H1 (cell line): ENCODE measurements around the gene SLC39A11. TPM values are rescaled to one million over a fixed set of nuclear protein-coding genes. Genes with fewer than 3 reads are reported as not detected.
"Not testable (repeated sequence)": the region's sequence is repeated elsewhere in the genome, so short reads cannot be mapped to it uniquely, and the experiment has no call there.

Source experiments
- CTCF ChIA-PET: fragments of 300-600 bp; sonication (Branson Sonifier 250); formaldehyde crosslinking; loops from one replicate; lab custom pipeline; 2021; ENCODE audit not compliant: partially characterized antibody; lab: Charles Lee
- POLR2A ChIA-PET: fragments of 300-600 bp; sonication (Branson Sonifier 250); formaldehyde crosslinking; loops from one replicate; lab custom pipeline; 2021; ENCODE audit warnings: inconsistent platforms; ENCODE audit not compliant: partially characterized antibody; lab: Charles Lee
- DNase-seq, 2 experiments: peaks; one replicate each; pipeline versions ENCODE4 v3.0.0 to v3.0.0-alpha.2; 2010 to 2022; ENCODE audit warnings: low spot score in 2 of 2, low read depth in 1 of 2, mixed read lengths in 1 of 2
- FAIRE-seq: peaks from 2 replicates; lab custom pipeline; 2011; peaks lifted over from hg19 to GRCh38; lab: Jason Lieb, UNC
- H2AFZ ChIP-seq: 2 replicates; pipeline ENCODE4 v1.8.1; 2012; ENCODE audit warnings: low read length, inconsistent platforms
- H2AK5ac ChIP-seq: 2 replicates; pipeline ENCODE4 v1.6.1; 2013; ENCODE audit warnings: low read depth, low read length
- H2BK120ac ChIP-seq: replicated peaks from 2 replicates; pipeline ENCODE3; 2013; ENCODE audit warnings: low read depth, low read length, inconsistent platforms
- H2BK12ac ChIP-seq: 2 replicates; pipeline ENCODE4 v1.6.1; 2013; ENCODE audit warnings: low read depth, low read length
- H2BK15ac ChIP-seq: 2 replicates; pipeline ENCODE4 v1.6.1; 2013; ENCODE audit warnings: low read length
- H2BK20ac ChIP-seq: 2 replicates; pipeline ENCODE4 v1.6.1; 2013; ENCODE audit warnings: low read length
- H2BK5ac ChIP-seq: 2 replicates; pipeline ENCODE4 v1.6.1; 2013; ENCODE audit warnings: low read depth, low read length
- H3K14ac ChIP-seq: 2 replicates; pipeline ENCODE4 v1.6.1; 2013; ENCODE audit warnings: inconsistent platforms; ENCODE audit not compliant: insufficient read length
- H3K18ac ChIP-seq: 2 replicates; pipeline ENCODE4 v1.6.1; 2013; ENCODE audit warnings: low read length; ENCODE audit errors: extremely low read depth
- H3K23ac ChIP-seq: 2 replicates; pipeline ENCODE4 v1.6.1; 2013; ENCODE audit warnings: inconsistent platforms; ENCODE audit not compliant: insufficient read length
- H3K23me2 ChIP-seq: 2 replicates; pipeline ENCODE4 v1.6.1; 2013; ENCODE audit warnings: low read depth, low read length
- H3K27ac ChIP-seq: 2 replicates; pipeline ENCODE4 v1.6.1; 2011; ENCODE audit warnings: low read depth, low read length, inconsistent platforms
- H3K27me3 ChIP-seq, 4 experiments: replicated peaks in 1 of 4; 1 replicate in 1 of 4; 2 replicates in 3 of 4; pipeline versions ENCODE4 v1.6.1 to v1.8.1; 2011 to 2013; ENCODE audit warnings: low read length in 3 of 4, mild to moderate bottlenecking in 3 of 4, inconsistent platforms in 2 of 4, mixed read lengths in 2 of 4, moderate library complexity in 1 of 4; ENCODE audit not compliant: control insufficient read depth in 3 of 4, insufficient read depth in 3 of 4; ENCODE audit errors: extremely low read depth in 1 of 4
- H3K36me3 ChIP-seq, 4 experiments: 2 replicates each; pipeline versions ENCODE4 v1.6.1 to v1.8.1; 2011 to 2013; ENCODE audit warnings: mild to moderate bottlenecking in 4 of 4, low read length in 3 of 4, moderate library complexity in 2 of 4, control low read depth in 1 of 4, inconsistent platforms in 1 of 4; ENCODE audit not compliant: insufficient read depth in 4 of 4, control insufficient read depth in 2 of 4
- H3K4ac ChIP-seq: replicated peaks from 2 replicates; pipeline ENCODE3; 2013; ENCODE audit warnings: low read length, low read depth, mixed read lengths, inconsistent platforms; ENCODE audit not compliant: insufficient read length
- H3K4me1 ChIP-seq, 4 experiments: replicated peaks in 1 of 4; 1 replicate in 1 of 4; 2 replicates in 3 of 4; pipeline versions ENCODE4 v1.6.1 to v1.8.1; 2011 to 2013; ENCODE audit warnings: low read length in 3 of 4, inconsistent platforms in 2 of 4, mixed read lengths in 1 of 4; ENCODE audit not compliant: insufficient read depth in 4 of 4, control insufficient read depth in 3 of 4
- H3K4me2 ChIP-seq, 2 experiments: 2 replicates each; pipeline versions ENCODE4 v1.6.1 to v1.8.1; 2011 to 2013; ENCODE audit warnings: low read depth in 2 of 2, low read length in 2 of 2, control low read depth in 1 of 2, inconsistent platforms in 1 of 2, mild to moderate bottlenecking in 1 of 2; ENCODE audit not compliant: insufficient read depth in 1 of 2
- H3K4me3 ChIP-seq, 4 experiments: fragments of 200-600, 300-600 bp in 1 of 4; sonication (generic), shearing (Covaris generic), sonication (Bioruptor Twin) in 1 of 4; 2 replicates each; pipeline versions ENCODE4 v1.5.1 to v1.8.1; 2011 to 2016; ENCODE audit warnings: low read length in 4 of 4, low read depth in 3 of 4, control low read depth in 2 of 4, inconsistent platforms in 2 of 4, mild to moderate bottlenecking in 2 of 4, mixed read lengths in 1 of 4, moderate library complexity in 1 of 4; ENCODE audit not compliant: insufficient read depth in 2 of 4; ENCODE audit errors: extremely low read depth in 1 of 4
- H3K56ac ChIP-seq: replicated peaks from 2 replicates; pipeline ENCODE3; 2013; ENCODE audit warnings: low read depth, mild to moderate bottlenecking, mixed read lengths, low read length, inconsistent platforms; ENCODE audit not compliant: insufficient read length
- H3K79me1 ChIP-seq: 2 replicates; pipeline ENCODE4 v1.6.1; 2013; ENCODE audit warnings: low read depth, low read length, control low read depth
- H3K79me2 ChIP-seq, 2 experiments: 2 replicates each; pipeline versions ENCODE4 v1.6.1 to v1.8.1; 2012 to 2013; ENCODE audit warnings: low read length in 2 of 2, mild to moderate bottlenecking in 2 of 2, inconsistent platforms in 1 of 2; ENCODE audit not compliant: insufficient read depth in 2 of 2, control insufficient read depth in 1 of 2
- H3K9ac ChIP-seq, 4 experiments: replicated peaks in 1 of 4; 1 replicate in 1 of 4; 2 replicates in 3 of 4; pipeline versions ENCODE4 v1.6.1 to v1.8.1; 2011 to 2013; ENCODE audit warnings: low read depth in 3 of 4, low read length in 3 of 4, control low read depth in 2 of 4, mild to moderate bottlenecking in 2 of 4, moderate library complexity in 2 of 4, inconsistent platforms in 1 of 4; ENCODE audit errors: extremely low read depth in 1 of 4
- H3K9me3 ChIP-seq, 2 experiments: 2 replicates each; pipeline versions ENCODE4 v1.6.1 to v1.8.1; 2012 to 2013; ENCODE audit warnings: mild to moderate bottlenecking in 2 of 2, moderate library complexity in 2 of 2, control low read depth in 1 of 2, inconsistent platforms in 1 of 2, low read depth in 1 of 2, low read length in 1 of 2, mixed read lengths in 1 of 2; ENCODE audit not compliant: insufficient read depth in 2 of 2
- H4K20me1 ChIP-seq, 2 experiments: replicated peaks in 1 of 2; 2 replicates each; pipeline versions ENCODE3 to v1.8.1; 2011 to 2013; ENCODE audit warnings: inconsistent platforms in 2 of 2, low read length in 2 of 2, mild to moderate bottlenecking in 1 of 2; ENCODE audit not compliant: insufficient read depth in 2 of 2, control insufficient read depth in 1 of 2
- H4K5ac ChIP-seq: 2 replicates; pipeline ENCODE4 v1.6.1; 2013; ENCODE audit warnings: low read length, low read depth, mixed read lengths, inconsistent platforms; ENCODE audit not compliant: insufficient read length
- H4K8ac ChIP-seq: 2 replicates; pipeline ENCODE4 v1.8.0; 2013; ENCODE audit warnings: mild to moderate bottlenecking, moderate library complexity, low read length, inconsistent platforms; ENCODE audit not compliant: insufficient read depth; ENCODE audit errors: extremely low read depth
- H4K91ac ChIP-seq: replicated peaks from 2 replicates; pipeline ENCODE3; 2013; ENCODE audit warnings: low read length, mixed read lengths, inconsistent platforms; ENCODE audit not compliant: insufficient read length
- WGBS, 2 experiments: shearing (Covaris generic) in 1 of 2; methylation state at CpG; one replicate each; pipeline versions ENCODE4 v1.1.6 to v1.1.7; 2013 to 2015; ENCODE audit warnings: low lambda C conversion rate in 2 of 2, mixed read lengths in 2 of 2, inconsistent platforms in 1 of 2, low coverage in 1 of 2, missing lambda C conversion rate in 1 of 2; ENCODE audit not compliant: insufficient replicate concordance in 2 of 2, insufficient coverage in 1 of 2, insufficient read length in 1 of 2; ENCODE audit errors: extremely low coverage in 1 of 2, missing lambda C conversion rate in 1 of 2; 5-methylcytosine and 5-hydroxymethylcytosine counted together
- polyA plus RNA-seq, 7 experiments: library from polyadenylated mRNA; depleted of rRNA in 3 of 7; stranded (reverse) in 5 of 7; unstranded in 2 of 7; fragments of >200 nt in 5 of 7; fragments of 200-250 nt in 2 of 7; gene quantifications; 1 replicate in 5 of 7; 2 replicates in 1 of 7; 4 replicates in 1 of 7; pipeline versions ENCODE4 v1.2.1 to v1.2.3, GENCODE V29; 2011 to 2013; ENCODE audit warnings: missing spikeins in 2 of 7, mixed read lengths in 2 of 7
- total RNA-seq: library from RNA; stranded (reverse); fragmentation: NEBNext Ultra II Directional; extraction: Animal tissue kit (Norgen Biotek cat#: 25700); gene quantifications from 2 replicates; pipeline ENCODE4 v1.2.1, GENCODE V29; 2021

Gene SLC39A11
- total and polyA plus RNA-seq, 2 of the 8 experiments (the other 6 are each of a cell fraction or from before 2014, with no cell fraction given) = 12.2 to 19.6 TPM

DNA sequence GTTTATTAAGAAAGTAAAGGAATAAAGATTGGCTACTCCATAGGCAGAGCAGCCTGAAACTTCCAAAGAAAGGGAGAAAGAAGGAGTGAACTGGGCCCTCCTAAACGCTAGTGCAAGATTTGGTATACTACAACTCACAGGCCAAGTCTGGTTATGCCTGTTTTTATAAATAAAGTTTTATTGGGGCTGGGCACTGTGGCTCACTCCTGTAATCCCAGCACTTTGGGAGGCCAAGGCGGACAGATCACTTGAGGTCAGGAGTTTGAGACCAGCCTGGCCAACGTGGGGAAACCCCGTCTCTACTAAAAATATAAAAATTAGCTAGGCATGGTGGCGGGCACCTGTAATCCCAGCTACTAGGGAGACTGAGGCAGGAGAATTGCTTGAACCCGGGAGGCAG, 39.0 kb upstream of the SLC39A11 start:
- H3K9me3 ChIP-seq, H3K4me2 ChIP-seq, H3K36me3 ChIP-seq, H4K91ac ChIP-seq, H3K56ac ChIP-seq, H4K8ac ChIP-seq, H3K79me1 ChIP-seq, H3K14ac ChIP-seq, H3K27me3 ChIP-seq, DNase-seq, H2BK120ac ChIP-seq, H2BK20ac ChIP-seq, H3K4me3 ChIP-seq, H2BK5ac ChIP-seq, H3K9ac ChIP-seq, H2AK5ac ChIP-seq, H2BK15ac ChIP-seq, H3K79me2 ChIP-seq, H3K23me2 ChIP-seq, H4K5ac ChIP-seq, H4K20me1 ChIP-seq, H3K23ac ChIP-seq, H2AFZ ChIP-seq, H3K27ac ChIP-seq, H2BK12ac ChIP-seq, H3K18ac ChIP-seq, H3K4ac ChIP-seq, FAIRE-seq, H3K4me1 ChIP-seq: not testable (repeated sequence)
- ChIA-PET CTCF (interaction anchor here (0.8 to 2.2 kb wide), 4 partner anchors 9 to 405 kb away, joined by 3 to 9 read pairs (median 4); no protein-coding TSS in a partner anchor), POLR2A (interaction anchor here (0.7 kb wide), 1 partner anchor 39 kb away, joined by 4 read pairs; the partner anchor contains the start of gene SLC39A11)
- 94% methylated on average over 6 of the region's 6 CpGs; no CpG with 5 or more reads in 1 of the 2 experiments for WGBS, 2 experiments
